HG02852 (cell line): ENCODE measurements around the gene MAML2.
"Not testable (repeated sequence)": the region's sequence is repeated elsewhere in the genome, so short reads cannot be mapped to it uniquely, and the experiment has no call there.

ENCODE experiments used
- ATAC-seq: cut with Tn5 transposase; IDR thresholded peaks from one replicate; pipeline ENCODE4 v1.9.1; 2021; ENCODE audit warnings: mild to moderate bottlenecking, moderate library complexity; ENCODE audit not compliant: unreplicated experiment

The MAML2 gene

DNA sequence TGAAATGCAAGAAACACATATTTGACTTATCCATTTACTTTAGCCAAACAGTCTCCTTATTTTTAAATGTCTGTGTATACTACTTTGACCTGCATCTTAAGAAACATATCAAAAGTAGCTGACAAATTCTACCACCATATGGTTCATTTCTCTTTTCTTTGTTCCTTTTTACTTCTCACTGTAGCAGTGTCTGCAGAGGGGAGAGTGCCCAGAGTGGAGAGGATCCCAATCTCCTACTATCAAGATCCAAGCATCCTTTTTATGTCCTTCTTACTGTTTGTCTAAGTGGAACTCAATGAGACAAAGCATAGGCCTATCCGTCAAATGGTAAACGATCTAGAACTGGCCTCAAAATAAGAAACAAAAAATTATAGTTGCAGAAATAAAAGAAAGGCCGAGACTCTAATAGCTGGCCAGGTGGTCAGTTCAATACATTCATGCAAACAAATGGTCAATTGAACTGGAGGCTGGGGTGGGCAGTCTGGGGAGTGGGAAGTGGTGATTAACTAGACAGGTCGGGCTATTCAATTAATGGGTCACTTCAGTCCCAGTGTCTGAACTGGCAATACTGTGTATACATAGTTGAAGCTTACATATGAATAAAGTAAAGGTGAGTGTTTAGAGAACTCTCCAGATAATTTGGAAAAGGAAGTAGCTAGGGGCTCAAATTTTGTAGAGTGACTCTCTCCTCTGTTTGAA, 149.1 kb downstream of the MAML2 start:
- ATAC-seq, result no peak

DNA sequence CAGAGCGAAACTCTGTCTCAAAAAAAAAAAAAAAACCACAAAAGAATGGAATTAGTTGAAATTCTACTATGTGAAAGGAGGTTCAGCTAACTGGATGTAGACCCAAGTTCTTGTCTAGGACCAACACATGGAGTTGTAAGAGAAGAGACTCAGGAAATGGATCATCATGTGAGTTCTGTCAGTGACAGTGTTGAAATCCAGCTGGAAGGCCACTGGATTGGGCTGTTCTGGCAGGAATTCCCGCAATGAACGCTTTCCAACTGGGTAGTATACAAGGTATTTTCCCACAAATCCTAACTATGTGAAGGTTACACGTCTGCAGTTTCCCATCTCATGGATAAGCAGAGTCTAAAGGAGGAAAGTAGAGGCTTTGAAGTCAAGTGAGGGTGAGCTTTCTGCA, 151.2 kb downstream of the MAML2 start:
- no peak for ATAC-seq

DNA sequence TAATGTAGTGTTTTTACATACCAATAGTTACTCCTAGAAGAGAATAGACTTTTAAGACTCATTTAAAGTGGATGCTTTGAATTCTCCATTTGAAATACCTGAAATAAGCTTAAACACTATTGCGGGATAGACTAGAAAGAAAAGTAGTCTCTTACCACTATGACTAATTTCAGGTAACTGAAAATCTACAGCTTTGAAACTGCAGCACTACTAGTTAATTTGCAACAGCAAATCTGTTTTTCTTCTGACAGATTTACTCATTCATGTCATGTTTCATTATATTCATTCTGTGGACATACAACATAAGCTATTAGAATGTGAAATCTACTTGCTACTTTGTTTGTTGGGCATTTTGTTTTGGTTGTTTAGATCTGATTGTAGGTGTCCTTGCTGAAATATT, 153.6 kb downstream of the MAML2 start:
- ATAC-seq, result peak; percentile 35

DNA sequence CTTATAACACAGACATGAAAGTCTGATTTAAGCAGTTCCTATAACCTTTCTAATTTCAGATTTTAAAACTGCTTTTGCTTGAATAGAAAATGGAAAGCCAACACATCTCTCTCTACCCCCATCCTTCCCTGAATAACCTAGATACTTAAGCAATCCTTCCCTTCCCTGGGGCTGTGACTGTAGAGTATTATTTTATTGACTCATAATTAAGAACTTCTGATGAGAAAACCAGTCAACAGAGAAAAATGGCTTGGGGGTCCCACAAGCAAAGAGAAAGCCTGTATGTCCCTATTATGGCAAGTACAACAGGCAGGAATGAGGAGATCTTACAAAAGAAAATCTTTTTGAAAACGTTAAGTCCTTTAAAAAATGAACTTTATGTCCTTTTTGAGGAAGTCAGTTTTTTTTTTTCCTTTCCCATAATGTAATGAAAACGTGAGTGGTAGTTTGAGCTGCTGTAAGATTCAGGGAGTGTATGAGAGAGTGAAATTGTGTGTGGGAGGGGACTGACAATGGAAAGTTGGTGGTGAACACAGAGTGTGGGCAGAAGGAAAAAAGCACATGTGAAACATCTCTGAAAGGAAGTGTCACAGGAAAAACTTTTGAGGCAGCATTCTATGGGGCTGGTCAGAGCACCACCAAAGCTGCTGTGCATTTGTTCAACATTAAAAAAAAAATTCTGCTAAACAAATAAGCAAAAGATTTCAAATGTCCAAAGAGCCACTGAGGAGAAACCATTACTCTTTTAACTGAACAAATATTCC, 154.6 kb downstream of the MAML2 start:
- peak; percentile 36 for ATAC-seq

DNA sequence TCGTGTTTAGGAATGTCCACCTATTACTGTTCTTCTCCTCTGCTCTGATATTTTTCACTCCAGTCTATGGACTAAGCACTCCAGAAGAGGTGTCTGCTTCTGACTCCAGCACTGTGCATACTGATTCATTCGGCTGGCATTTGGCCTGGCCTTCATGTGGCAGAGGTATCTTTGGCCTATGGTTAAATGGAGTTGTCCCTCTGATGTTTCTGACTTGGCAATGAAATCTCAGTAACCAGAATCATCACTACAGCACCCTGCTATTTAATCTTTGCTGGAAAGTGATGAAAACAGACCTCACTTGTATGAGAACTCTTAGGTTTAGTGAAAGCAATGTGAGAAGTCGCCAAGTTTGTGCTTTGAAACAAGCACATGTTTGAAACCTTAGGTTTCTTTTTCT, 155.2 kb downstream of the MAML2 start:
- ATAC-seq, result no peak

DNA sequence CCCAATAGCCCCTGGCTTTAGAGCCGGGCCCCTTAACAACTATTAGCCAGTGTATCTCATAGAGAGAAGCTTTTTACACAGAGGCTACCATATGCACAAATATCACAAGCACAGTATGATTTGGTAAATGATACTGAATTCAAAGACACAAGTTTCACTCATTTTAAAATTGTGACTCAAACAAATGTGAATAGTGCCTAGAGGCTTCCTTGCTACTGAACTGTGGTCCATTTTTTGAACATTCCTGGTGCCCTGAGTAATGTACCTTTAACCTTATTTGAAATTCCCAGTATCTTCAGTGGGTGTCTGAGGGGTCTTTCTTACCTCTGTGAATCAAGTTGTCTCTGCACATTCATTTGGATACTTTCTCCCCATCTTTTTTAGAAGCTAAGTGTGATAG, 156.2 kb downstream of the MAML2 start:
- ATAC-seq, result no peak

DNA sequence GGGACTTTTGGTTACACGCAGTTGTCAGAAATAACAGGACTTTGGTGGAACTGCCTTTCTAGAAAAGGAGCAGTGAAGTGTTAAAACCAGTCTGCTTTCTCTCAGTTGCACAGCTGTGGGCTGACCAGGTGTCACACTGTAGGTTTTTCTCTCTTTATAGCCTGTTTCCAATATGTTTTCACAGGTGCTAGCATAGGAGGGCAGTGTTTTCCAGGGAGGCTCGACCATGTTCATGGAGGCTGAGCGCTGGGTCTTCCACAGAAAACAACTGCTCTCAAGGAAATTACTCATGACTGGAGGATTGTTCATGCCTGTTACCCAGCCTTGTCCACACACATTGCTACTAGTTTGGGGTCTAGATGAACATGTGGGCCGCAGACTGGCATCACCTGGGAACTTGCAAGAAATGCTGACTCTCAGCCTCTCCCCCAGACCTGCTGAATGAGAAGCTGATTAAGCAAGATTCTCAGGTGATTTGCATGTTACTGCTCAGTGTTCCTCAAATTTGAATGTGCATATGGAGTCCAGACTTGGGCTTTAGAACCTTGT, 157.7 kb downstream of the MAML2 start:
- ATAC-seq, result peak; percentile 69

DNA sequence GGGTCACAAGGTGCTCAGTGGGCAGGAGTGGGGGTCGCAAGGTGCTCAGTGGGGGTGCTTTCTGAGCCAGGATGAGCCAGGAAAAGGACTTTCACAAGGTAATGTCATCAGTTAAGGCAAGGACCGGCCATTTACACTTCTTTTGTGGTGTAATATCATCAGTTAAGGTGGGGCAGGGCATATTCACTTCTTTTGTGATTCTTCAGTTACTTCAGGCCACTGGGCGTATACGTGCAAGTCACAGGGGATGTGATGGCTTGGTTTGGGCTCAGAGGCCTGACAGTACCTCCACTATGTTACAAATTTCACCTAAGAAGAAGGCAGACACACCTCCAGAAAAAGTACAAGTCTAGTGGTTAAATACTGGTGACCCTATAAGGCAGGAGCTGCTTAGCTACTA, 162.1 kb downstream of the MAML2 start:
- not testable (repeated sequence) for ATAC-seq

DNA sequence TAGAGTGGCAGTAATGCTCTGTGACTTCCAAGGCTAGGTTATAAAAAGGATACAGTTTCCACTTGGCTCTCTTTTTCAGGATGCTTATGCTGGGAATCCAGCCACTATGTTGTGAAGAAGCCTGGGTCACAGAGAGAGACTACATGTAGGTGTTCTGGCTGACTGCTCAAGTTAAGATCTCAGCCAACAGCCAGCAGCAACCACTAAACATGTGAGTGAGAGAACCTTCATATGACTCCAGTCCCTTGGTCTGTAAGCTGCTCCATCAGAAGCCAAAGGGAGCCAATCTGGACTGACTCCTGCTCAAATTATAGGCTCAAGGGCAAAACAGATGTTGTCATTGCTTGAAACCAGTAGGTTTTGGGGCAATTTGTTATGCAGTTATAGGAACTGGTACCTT, 162.7 kb downstream of the MAML2 start:
- peak; percentile 36 for ATAC-seq

DNA sequence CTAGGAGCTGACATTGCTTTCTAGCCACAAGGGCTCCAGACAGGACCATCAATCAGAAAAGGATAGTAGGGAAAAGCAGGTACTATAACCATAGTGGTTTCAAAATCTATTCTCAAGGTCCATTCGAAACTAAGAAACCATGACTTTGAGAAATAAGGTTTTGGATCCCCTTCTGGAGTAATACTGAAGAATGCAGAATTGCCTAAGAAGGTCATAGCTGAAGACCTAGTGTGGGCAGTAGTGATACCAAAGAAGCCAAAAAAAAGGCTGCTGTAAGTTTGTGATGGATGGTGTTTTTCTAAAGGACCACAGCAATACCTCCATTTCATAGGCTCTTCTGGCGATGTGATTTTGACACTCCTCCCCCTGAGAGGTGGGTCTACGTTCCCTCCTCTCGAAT, 163.1 kb downstream of the MAML2 start:
- peak; percentile 48 for ATAC-seq

DNA sequence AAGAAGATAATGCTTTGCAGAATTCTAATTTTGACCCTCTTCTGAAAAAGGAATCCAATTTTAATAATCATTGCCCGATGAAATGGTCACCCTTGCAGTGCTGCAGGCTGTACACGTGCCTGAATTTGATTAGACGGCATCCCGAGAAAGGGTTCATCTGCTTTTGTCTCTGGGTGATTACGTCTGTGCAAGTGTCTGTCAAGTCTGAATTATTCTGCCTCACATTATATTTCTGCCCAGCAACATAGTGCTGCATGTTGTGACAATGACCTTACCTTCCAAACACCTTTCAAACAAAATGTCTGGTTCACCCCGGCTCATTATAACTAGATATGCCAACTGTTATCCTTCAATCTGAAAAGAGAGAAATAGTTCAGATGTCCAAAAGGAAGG, 164.1 kb downstream of the MAML2 start:
- ATAC-seq, result no peak

DNA sequence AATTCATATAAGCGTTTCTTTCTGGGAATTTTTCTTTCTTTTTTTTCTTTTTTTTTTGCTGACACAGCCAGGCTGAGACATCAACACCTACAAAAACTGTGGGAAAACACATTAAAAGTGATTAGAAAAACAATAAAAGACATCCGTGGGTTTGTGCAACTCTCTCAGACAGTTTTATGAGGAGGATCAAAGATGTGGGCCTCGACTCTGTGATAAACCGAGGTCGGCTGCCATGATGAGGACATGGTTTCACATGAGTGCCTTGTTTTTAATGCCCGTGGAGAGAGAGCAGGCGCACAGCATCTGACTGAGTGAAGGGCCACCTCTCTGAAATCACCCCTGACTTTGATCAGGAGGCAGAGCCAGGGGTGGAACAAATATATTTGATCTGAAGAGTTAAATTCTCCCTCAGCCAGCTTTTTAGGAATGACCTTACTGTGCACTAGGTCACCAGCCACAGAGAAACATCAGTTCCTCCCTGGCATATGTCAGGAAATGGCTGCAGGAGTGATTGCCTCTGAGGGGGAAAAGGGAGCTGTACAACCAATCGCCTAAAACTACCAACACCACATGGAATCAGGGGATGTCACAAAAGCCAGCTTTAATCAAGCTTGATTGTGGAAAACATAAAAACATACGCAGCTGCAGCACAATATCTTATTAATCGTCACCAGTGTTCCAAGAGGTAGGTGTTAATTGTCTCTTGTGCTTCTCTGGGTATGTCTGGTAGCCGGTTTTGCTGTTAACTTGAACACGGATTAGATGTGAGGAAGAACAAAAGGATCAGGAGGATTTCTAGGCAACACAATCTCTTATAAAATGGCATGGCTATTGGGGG, 164.7 kb downstream of the MAML2 start:
- no peak for ATAC-seq

DNA sequence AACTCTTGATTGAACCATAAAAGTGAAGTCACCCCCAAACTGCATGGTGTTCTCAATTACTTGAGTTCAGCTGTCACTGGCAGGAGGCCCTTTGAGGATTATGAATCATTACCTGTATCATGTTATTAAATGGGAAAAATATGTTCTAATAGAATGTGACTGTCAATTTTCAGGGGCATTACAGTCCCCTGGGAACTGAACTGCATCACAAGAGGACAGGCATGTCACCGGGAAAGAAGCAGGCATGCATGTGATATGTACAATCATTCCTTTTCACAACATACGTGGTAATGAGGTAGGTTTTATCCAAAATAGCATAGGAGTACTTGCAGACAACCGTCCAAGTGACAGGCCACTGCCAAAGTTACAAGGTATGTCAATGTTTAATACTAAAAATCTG, 165.8 kb downstream of the MAML2 start:
- no peak for ATAC-seq

DNA sequence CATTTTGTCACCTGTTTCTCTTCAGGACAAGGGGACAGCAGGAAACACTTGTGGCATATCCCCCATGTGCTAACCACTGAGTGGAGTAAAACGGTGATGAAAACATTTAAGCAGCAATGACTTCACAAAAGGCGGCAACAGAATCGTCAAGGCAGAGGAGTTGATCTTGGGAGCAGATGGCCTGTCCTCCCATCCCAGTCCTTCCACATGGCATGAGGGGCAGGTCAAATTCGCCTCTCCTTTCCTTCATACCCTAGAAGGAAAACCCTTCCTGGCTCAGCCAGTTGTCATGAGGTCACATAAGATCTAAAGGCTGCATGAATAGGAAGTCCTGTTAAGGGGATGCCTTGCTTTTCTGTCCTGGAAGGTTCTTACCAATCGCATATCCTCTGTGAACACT, 169.1 kb downstream of the MAML2 start:
- no peak for ATAC-seq

DNA sequence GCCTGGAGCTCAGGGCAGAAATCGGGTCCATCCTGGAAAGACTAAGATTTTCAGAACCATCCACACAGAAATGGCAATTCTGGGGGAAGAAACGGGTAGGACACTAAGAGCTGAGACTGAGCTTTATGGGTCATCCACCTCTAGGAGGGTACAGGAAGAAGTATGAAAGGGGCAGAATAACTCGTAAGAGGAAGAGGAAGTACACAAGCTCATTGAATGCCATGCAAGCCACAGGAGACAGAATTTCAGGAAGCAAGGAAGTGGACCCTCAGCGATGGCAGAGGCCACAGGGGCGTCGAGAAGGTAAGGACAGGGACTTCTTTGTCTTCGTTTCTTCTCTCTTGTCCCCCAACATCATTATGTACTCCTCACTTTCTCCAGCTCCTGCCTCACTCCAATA, 169.6 kb downstream of the MAML2 start:
- no peak for ATAC-seq

DNA sequence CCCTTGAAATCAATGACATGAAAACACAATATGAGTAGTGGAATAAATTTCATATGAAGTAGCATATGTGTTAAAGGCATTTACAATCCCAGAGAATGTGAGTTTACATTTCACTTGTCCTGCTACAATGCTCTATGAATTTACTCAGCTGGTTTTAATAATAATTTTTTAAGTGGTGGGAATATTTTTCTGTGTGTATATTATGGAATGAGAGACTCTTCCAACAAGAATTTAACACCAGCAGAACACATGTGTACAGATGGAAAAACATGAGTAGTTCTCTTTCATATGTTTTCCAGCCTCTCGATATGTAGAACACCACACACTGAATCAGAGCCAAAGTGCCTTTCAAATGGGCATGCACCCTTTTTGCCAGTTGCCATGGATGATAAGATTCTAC, 170.4 kb downstream of the MAML2 start:
- no peak for ATAC-seq

DNA sequence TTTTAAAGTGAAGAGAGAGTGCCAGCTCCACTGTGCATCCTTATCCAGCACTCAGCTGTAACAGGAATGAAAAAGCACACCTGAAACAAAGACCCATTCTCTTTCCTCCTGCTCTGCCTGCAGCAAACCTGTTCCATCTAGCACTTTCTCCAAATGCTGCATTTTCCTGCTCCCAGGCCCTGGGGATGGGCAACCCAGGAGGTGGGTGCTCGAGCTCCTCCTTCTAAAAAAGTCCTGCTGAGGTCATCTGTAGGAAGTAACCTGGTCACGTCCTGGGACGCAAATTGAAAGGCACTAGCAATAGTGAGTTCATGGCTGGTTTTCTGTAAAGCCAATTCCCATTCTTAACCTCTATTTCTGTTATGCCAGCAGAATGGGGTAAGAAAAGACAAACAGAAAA, 173.7 kb downstream of the MAML2 start:
- no peak for ATAC-seq

DNA sequence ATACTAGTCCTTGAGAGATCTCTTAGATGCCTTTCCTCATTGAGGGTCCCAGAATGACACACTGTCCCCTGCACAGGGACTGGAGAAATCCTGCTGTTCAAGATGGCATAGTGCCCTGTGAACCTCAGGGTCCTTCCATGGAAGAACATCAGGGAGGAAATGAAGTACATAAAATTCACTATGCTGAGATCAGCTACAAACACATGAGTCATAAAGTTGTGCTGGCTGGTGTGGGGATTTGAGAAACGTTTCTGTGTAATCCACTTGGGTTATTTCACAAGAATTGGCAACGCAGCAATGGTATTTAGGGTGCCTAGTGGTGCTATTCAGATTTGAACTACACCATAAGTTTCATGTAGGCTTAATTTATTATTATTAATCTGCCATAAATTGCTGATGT, 174.4 kb downstream of the MAML2 start:
- ATAC-seq, result no peak

DNA sequence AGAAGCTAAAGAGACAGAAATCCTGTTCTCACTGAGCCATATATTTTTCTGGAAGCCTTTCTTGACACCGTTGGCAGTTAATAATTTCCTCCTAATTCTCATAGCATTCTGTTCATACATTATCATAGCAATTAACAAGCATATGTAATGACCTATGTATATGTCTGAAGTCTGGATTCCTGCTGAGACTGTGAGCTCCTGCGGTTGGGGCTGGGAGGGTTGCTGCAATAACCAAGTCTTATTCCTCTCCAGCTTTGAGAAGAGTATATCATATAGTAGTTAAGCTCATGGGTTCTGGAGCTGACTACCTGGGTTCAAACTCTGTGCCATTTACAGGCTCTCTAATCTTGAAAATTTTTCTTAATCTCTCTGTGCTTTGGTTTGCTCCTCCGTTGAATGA, 175.2 kb downstream of the MAML2 start:
- no peak for ATAC-seq

DNA sequence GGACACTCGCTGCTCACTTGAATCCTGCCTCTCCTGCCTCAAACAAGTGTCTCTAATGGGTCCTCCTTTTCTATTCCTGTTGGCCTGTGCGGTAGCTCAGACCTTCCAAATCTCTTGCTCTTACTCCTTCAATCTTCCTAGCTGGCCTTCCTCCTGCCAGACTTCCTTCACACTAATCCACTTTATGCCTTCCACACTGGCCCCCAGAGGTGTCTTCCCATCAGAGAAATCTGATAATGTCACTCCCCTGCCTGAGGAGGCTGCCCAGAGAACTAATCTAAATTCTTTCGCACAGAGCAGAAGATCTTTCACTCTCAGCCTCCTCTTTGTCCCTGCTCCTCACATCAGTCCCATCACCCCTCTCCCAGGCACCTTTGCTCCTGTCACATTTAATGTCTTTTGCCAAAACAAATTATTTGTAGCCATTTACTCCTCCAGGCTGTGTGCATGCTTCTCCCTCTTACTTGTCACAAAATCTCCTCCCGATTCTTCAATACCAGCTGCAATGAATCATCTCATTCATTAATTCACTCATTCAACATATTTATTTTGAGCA, 175.7 kb downstream of the MAML2 start:
- no peak for ATAC-seq

DNA sequence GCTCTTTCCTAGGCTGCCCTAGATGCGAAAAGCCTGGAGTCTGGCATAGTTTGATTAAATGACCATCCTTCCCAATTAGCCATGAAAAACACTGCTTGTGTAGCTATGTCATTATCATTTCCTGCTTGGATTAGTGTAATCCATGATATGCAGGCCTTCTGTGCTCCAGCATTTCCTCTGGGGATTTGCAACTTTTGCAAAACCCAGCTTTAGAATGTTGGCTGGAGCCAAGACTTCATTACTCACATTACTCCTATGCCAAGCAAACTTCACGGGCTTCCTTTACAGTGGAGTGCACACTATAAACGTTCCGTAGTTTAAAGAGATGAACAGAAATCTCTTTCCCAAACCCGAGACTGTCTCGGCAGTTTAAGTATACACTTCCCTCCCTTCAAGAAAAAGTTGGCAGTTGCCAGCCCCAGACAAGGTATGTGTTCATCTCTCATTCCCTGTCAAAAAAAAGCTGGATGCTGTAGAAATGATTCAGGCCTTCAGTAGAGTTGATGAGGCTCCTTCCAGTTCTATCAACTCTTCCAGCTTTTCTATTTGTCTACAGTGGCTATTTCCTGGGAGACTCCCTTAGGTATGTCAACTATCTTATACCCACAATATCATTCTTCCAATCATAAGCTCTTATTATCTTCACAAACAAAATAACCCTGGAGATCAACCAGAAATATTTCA, 180.0 kb downstream of the MAML2 start:
- no peak for ATAC-seq
